CD14-positive monocyte (primary cell): ENCODE data around the gene COL20A1. TPM values are rescaled to one million over a fixed set of nuclear protein-coding genes. Genes with fewer than 3 reads are reported as not detected.

Experiments used
- DNase-seq, 3 donors: peaks; one replicate each; pipeline ENCODE4 v3.0.0-alpha.2; 2011 to 2022
- H2AFZ ChIP-seq: 2 replicates; pipeline ENCODE4 v1.6.0; 2012; ENCODE audit warnings: mild to moderate bottlenecking, low read depth, low read length, inconsistent platforms; ENCODE audit not compliant: insufficient read depth, poor library complexity, severe bottlenecking
- H3K27ac ChIP-seq, 2 donors: 1 replicate in 1 of 2; 2 replicates in 1 of 2; pipeline ENCODE4 v1.5.1; 2012 to 2013; ENCODE audit warnings: low read length in 2 of 2, control low read depth in 1 of 2, inconsistent platforms in 1 of 2, low read depth in 1 of 2, mild to moderate bottlenecking in 1 of 2
- H3K27me3 ChIP-seq, 2 donors: one replicate each; pipeline versions ENCODE4 v1.6.0 to v1.6.1; 2011 to 2013; ENCODE audit warnings: low read length in 2 of 2; ENCODE audit not compliant: control insufficient read depth in 2 of 2, insufficient read depth in 2 of 2
- H3K36me3 ChIP-seq, 2 donors: replicated peaks in 1 of 2; 1 replicate in 1 of 2; 2 replicates in 1 of 2; pipeline versions ENCODE4 v1.5.1 to v1.6.1; 2012 to 2013; ENCODE audit warnings: low read length in 2 of 2, control low read depth in 1 of 2, inconsistent platforms in 1 of 2, mild to moderate bottlenecking in 1 of 2; ENCODE audit not compliant: insufficient read depth in 2 of 2, control insufficient read depth in 1 of 2
- H3K4me1 ChIP-seq, 2 donors: 1 replicate in 1 of 2; 2 replicates in 1 of 2; pipeline versions ENCODE4 v1.5.1 to v1.6.1; 2012 to 2013; ENCODE audit warnings: low read length in 2 of 2, control low read depth in 1 of 2, inconsistent platforms in 1 of 2, mild to moderate bottlenecking in 1 of 2, moderate library complexity in 1 of 2; ENCODE audit not compliant: insufficient read depth in 2 of 2, control insufficient read depth in 1 of 2
- H3K4me2 ChIP-seq: replicated peaks from 2 replicates; pipeline ENCODE3; 2012; ENCODE audit warnings: low read length, moderate library complexity, mild to moderate bottlenecking; ENCODE audit not compliant: poor library complexity, severe bottlenecking; ENCODE audit errors: extremely low read depth
- H3K4me3 ChIP-seq, 3 experiments: fragments of 200-600 bp in 1 of 3; sonication (generic) in 1 of 3; replicated peaks in 1 of 3; 1 replicate in 2 of 3; 2 replicates in 1 of 3; pipeline ENCODE4 v1.5.1; 2011 to 2013; ENCODE audit warnings: low read length in 3 of 3, mild to moderate bottlenecking in 3 of 3, control low read depth in 2 of 3, low read depth in 2 of 3, inconsistent platforms in 1 of 3, moderate library complexity in 1 of 3
- H3K79me2 ChIP-seq: 2 replicates; pipeline ENCODE4 v1.6.0; 2012; ENCODE audit warnings: mild to moderate bottlenecking, control low read depth, inconsistent platforms, low read length, moderate library complexity; ENCODE audit not compliant: insufficient read depth
- H3K9ac ChIP-seq: 2 replicates; pipeline ENCODE4 v1.6.0; 2017; ENCODE audit warnings: low read length, mild to moderate bottlenecking; ENCODE audit not compliant: insufficient read depth, poor library complexity, severe bottlenecking
- H3K9me3 ChIP-seq, 2 donors: replicated peaks in 1 of 2; 1 replicate in 1 of 2; 2 replicates in 1 of 2; pipeline versions ENCODE4 v1.5.1 to v1.6.1; 2012 to 2013; ENCODE audit warnings: low read length in 2 of 2, control low read depth in 1 of 2; ENCODE audit not compliant: control insufficient read depth in 1 of 2, insufficient read depth in 1 of 2
- H4K20me1 ChIP-seq: 2 replicates; pipeline ENCODE4 v1.6.0; 2012; ENCODE audit warnings: mild to moderate bottlenecking, low read length, control low read depth, moderate library complexity; ENCODE audit not compliant: insufficient read depth
- H3K27ac Mint-ChIP-seq, 7 donors: one replicate each; pipeline ENCODE4 v1.8.0; 2020; ENCODE audit warnings: mild to moderate bottlenecking in 7 of 7, mixed read lengths in 7 of 7, moderate library complexity in 6 of 7, inconsistent platforms in 2 of 7
- H3K27me3 Mint-ChIP-seq, 3 donors: one replicate each; pipeline ENCODE4 v1.8.0; 2021 to 2022; ENCODE audit warnings: low read depth in 3 of 3, mild to moderate bottlenecking in 3 of 3, mixed read lengths in 3 of 3, moderate library complexity in 3 of 3, inconsistent platforms in 1 of 3
- H3K36me3 Mint-ChIP-seq, 2 donors: one replicate each; pipeline ENCODE4 v1.8.0; 2020; ENCODE audit warnings: mixed read lengths in 2 of 2, inconsistent platforms in 1 of 2, mild to moderate bottlenecking in 1 of 2
- H3K4me1 Mint-ChIP-seq: one replicate; pipeline ENCODE4 v1.8.0; 2020; ENCODE audit warnings: mild to moderate bottlenecking, mixed read lengths
- H3K4me3 Mint-ChIP-seq, 2 donors: one replicate each; pipeline ENCODE4 v1.8.0; 2020; ENCODE audit warnings: mild to moderate bottlenecking in 2 of 2, mixed read lengths in 2 of 2, moderate library complexity in 1 of 2
- H3K9me3 Mint-ChIP-seq, 7 donors: one replicate each; pipeline ENCODE4 v1.8.0; 2020 to 2022; ENCODE audit warnings: mixed read lengths in 7 of 7, mild to moderate bottlenecking in 6 of 7, moderate library complexity in 6 of 7, inconsistent platforms in 2 of 7
- CTCF ChIP-seq: fragments of 200-600 bp; IDR thresholded peaks from one replicate; pipeline ENCODE4 v1.8.0; 2022; ENCODE audit warnings: antibody characterized with exemption, mild to moderate bottlenecking
- WGBS: methylation state at CpG from one replicate; pipeline ENCODE4 v1.1.5; 2013; ENCODE audit warnings: missing lambda C conversion rate; ENCODE audit not compliant: insufficient coverage; 5-methylcytosine and 5-hydroxymethylcytosine counted together
- intact Hi-C, 2 donors: fragments of 100-400 bp; cut with micrococcal nuclease; formaldehyde crosslinking; loops; one replicate each; pipeline versions ENCODE4 v1.15.0 to v1.15.1; 2023
- polyA plus RNA-seq, 3 donors: library from polyadenylated mRNA; depleted of rRNA in 1 of 3; unstranded in 2 of 3; stranded (reverse) in 1 of 3; fragments of 300-500 nt in 2 of 3; fragments of >200 nt in 1 of 3; fragmentation: Illumina TruSeq in 2 of 3; gene quantifications; 1 replicate in 2 of 3; 2 replicates in 1 of 3; pipeline ENCODE4 v1.2.3, GENCODE V29; 2012 to 2021

Gene COL20A1
- polyA plus RNA-seq, 3 donors = not detected

- Histone ChIP-seq H3K79me2 (no peaks in the 10 kb centered on the region), H3K9me3 (no peaks in the 10 kb centered on the region), H3K4me3 (no peak overlapping the region), H4K20me1 (no peaks in the 10 kb centered on the region), H3K4me2 (no peak overlapping the region), H3K4me1 (no peaks in the 10 kb centered on the region), H3K9ac (no peak overlapping the region), H3K36me3 (no peaks in the 10 kb centered on the region), H3K27me3 (no peaks in the 10 kb centered on the region), H3K27ac (no peak overlapping the region), H2AFZ (no peak overlapping the region)
- H3K27me3 Mint-ChIP-seq = peaks cover 2 to 4% (median 3%) of the 10 kb centered on the region in 3 donors
- no peaks in the 10 kb centered on the region for H3K36me3 Mint-ChIP-seq
- H3K27ac Mint-ChIP-seq = peak overlapping the region in 1 of 7 donors; percentile 3
- 71% methylated on average over 8 of the region's 9 CpGs for WGBS
- H3K9me3 Mint-ChIP-seq = no peaks in the 10 kb centered on the region
- TF ChIP-seq CTCF = no peak
- DNase-seq = no peak
- intact Hi-C loops = no loop called here
- no peak overlapping the region for H3K4me3 Mint-ChIP-seq
- no peaks in the 10 kb centered on the region for H3K4me1 Mint-ChIP-seq
Measured at GRCh38 chr20:63314015-63314471, 21.1 kb downstream of the COL20A1 start.

GRCh38 chr20:63314566-63315239 lies 21.7 kb downstream of the COL20A1 start:
- H3K27me3 ChIP-seq = no peaks in the 10 kb centered on the region
- no peak overlapping the region for H3K4me2 ChIP-seq
- Mint-ChIP-seq H3K36me3 (no peaks in the 10 kb centered on the region), H3K27ac (no peak overlapping the region), H3K4me1 (no peaks in the 10 kb centered on the region), H3K27me3 (peaks cover 2 to 3% (median 3%) of the 10 kb centered on the region in 3 donors), H3K4me3 (no peak overlapping the region), H3K9me3 (no peaks in the 10 kb centered on the region)
- H4K20me1 ChIP-seq = no peaks in the 10 kb centered on the region
- H3K36me3 ChIP-seq = no peaks in the 10 kb centered on the region
- H2AFZ ChIP-seq = no peak overlapping the region
- DNase-seq = no peak
- no peaks in the 10 kb centered on the region for H3K79me2 ChIP-seq
- no peak overlapping the region for H3K27ac ChIP-seq
- TF ChIP-seq CTCF = no peak
- H3K9ac ChIP-seq = no peak overlapping the region
- intact Hi-C loops = no loop called here
- no peaks in the 10 kb centered on the region for H3K4me1 ChIP-seq
- H3K4me3 ChIP-seq = no peak overlapping the region
- WGBS = 84% methylated on average over 18 of the region's 21 CpGs
- no peaks in the 10 kb centered on the region for H3K9me3 ChIP-seq
